Measurements from ENCODE around the gene CACNA2D2. TPM values are rescaled to one million over a fixed set of nuclear protein-coding genes. Genes with fewer than 3 reads are reported as not detected.

Gene CACNA2D2
- total and polyA plus RNA-seq, 2 of the 8 experiments (the other 6 are each of a cell fraction or from before 2014, with no cell fraction given): 14.1 to 25.0 TPM

DNA sequence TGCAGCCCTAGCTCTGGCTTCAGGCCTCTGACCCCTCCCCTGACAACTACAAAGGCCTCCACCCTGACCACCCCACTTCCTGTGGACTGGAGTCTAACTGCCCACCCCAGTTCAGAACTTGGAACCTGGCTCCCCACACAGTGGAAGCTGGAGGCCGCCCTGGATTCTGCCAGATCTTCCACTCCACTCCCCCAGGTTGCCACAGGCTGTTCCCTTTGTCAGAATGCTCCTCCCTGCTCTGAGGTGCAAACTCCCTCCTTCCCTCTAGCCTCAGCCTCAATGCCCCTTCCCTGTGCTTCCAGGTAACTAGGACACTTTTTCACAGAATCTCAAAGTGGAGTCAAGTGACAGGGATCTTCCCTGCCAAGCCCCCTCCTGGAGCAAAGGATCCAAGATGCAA lies 81.3 kb downstream of the CACNA2D2 start:
- Histone ChIP-seq H3K27me3 (replicated peaks in 1 of 4; ENCODE audit: control insufficient read depth in 3 of 4, extremely low read depth in 1 of 4, insufficient read depth in 3 of 4, low read length in 3 of 4) (no peaks in the 10 kb centered on the region; a peak in 1 of 7 replicates), H3K4me3 (ENCODE audit: extremely low read depth in 1 of 4, insufficient read depth in 2 of 4, low read depth in 3 of 4, low read length in 4 of 4) (no peak overlapping the region), H3K79me1 (ENCODE audit: low read depth, low read length) (no peaks in the 10 kb centered on the region), H3K18ac (ENCODE audit: extremely low read depth, low read length) (no peak overlapping the region), H3K9ac (replicated peaks in 1 of 4; ENCODE audit: extremely low read depth in 1 of 4, low read depth in 3 of 4, low read length in 3 of 4) (no peak overlapping the region), H2AFZ (ENCODE audit: low read length) (no peak overlapping the region), H4K8ac (ENCODE audit: extremely low read depth, insufficient read depth, low read length) (no peak overlapping the region), H3K14ac (ENCODE audit: insufficient read length) (no peak overlapping the region), H3K9me3 (ENCODE audit: insufficient read depth in 2 of 2, low read depth in 1 of 2, low read length in 1 of 2) (no peaks in the 10 kb centered on the region), H2BK120ac (replicated peaks; ENCODE audit: low read depth, low read length) (no peak overlapping the region), H3K23ac (ENCODE audit: insufficient read length) (no peak overlapping the region), H2BK15ac (ENCODE audit: low read length) (no peak overlapping the region), H2BK20ac (ENCODE audit: low read length) (no peak overlapping the region), H4K20me1 (replicated peaks in 1 of 2; ENCODE audit: control insufficient read depth in 1 of 2, insufficient read depth in 2 of 2, low read length in 2 of 2) (peaks cover 0 to 9% of the 10 kb centered on the region in 2 experiments), H3K23me2 (ENCODE audit: low read depth, low read length) (no peaks in the 10 kb centered on the region), H3K79me2 (ENCODE audit: control insufficient read depth in 1 of 2, insufficient read depth in 2 of 2, low read length in 2 of 2) (no peaks in the 10 kb centered on the region), H3K4me2 (ENCODE audit: insufficient read depth in 1 of 2, low read depth in 2 of 2, low read length in 2 of 2) (no peak overlapping the region), H3K36me3 (ENCODE audit: control insufficient read depth in 2 of 4, insufficient read depth in 4 of 4, low read length in 3 of 4) (no peaks in the 10 kb centered on the region), H4K5ac (ENCODE audit: insufficient read length, low read depth, low read length) (no peak overlapping the region), H4K91ac (replicated peaks; ENCODE audit: insufficient read length, low read length) (no peak overlapping the region), H2BK12ac (ENCODE audit: low read depth, low read length) (no peak overlapping the region), H2AK5ac (ENCODE audit: low read depth, low read length) (no peak overlapping the region), H3K4ac (replicated peaks; ENCODE audit: insufficient read length, low read depth, low read length) (no peak overlapping the region), H3K56ac (replicated peaks; ENCODE audit: insufficient read length, low read depth, low read length) (no peak overlapping the region), H2BK5ac (ENCODE audit: low read depth, low read length) (no peak overlapping the region), H3K27ac (ENCODE audit: low read depth, low read length) (no peak overlapping the region), H3K4me1 (replicated peaks in 1 of 4; ENCODE audit: control insufficient read depth in 3 of 4, insufficient read depth in 4 of 4, low read length in 3 of 4) (peaks cover 0 to 2% (median 0%) of the 10 kb centered on the region in 4 experiments; a peak in 1 of 7 replicates)
- DNase-seq (ENCODE audit: low read depth in 1 of 2, low spot score in 2 of 2) (no peak), FAIRE-seq (no peak)
- POLR2A ChIA-PET (ENCODE audit: partially characterized antibody): interaction anchor here (0.8 to 1.2 kb wide), 2 partner anchors 52 to 121 kb away, joined by 3 read pairs; no protein-coding TSS in a partner anchor
- TF ChIP-seq EP300 (IDR thresholded peaks at IDR 0.05; ENCODE audit: borderline replicate concordance in 1 of 2, low read depth in 2 of 2, low read length in 2 of 2): peak in 1 of 2 experiments; percentile 74; a peak in 1 of 3 replicates
- TF ChIP-seq, protein P1, sequence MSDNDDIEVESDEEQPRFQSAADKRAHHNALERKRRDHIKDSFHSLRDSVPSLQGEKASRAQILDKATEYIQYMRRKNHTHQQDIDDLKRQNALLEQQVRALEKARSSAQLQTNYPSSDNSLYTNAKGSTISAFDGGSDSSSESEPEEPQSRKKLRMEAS (IDR thresholded peaks at IDR 0.05): no peak
- CTCF ChIA-PET (ENCODE audit: partially characterized antibody): interaction anchor here (0.5 to 23.2 kb wide), 6 partner anchors 14 to 124 kb away, joined by 3 to 473 read pairs (median 3); no protein-coding TSS in a partner anchor
- WGBS, 2 experiments (ENCODE audit: extremely low coverage in 1 of 2, insufficient coverage in 1 of 2, insufficient read length in 1 of 2, insufficient replicate concordance in 2 of 2, low coverage in 1 of 2, low lambda C conversion rate in 2 of 2, missing lambda C conversion rate in 1 of 2): 86% methylated on average over 1 of the region's 1 CpG; no CpG with 5 or more reads in 1 of the 2 experiments

Data from H1 (cell line).